ENCODE results near the gene ANKRD27.
A peak's percentile ranks its signal among the peaks of the same experiment; 100 is the strongest.
"Not testable (repeated sequence)": the region's sequence is repeated elsewhere in the genome, so short reads cannot be mapped to it uniquely, and the experiment has no call there.

The ANKRD27 gene

DNA sequence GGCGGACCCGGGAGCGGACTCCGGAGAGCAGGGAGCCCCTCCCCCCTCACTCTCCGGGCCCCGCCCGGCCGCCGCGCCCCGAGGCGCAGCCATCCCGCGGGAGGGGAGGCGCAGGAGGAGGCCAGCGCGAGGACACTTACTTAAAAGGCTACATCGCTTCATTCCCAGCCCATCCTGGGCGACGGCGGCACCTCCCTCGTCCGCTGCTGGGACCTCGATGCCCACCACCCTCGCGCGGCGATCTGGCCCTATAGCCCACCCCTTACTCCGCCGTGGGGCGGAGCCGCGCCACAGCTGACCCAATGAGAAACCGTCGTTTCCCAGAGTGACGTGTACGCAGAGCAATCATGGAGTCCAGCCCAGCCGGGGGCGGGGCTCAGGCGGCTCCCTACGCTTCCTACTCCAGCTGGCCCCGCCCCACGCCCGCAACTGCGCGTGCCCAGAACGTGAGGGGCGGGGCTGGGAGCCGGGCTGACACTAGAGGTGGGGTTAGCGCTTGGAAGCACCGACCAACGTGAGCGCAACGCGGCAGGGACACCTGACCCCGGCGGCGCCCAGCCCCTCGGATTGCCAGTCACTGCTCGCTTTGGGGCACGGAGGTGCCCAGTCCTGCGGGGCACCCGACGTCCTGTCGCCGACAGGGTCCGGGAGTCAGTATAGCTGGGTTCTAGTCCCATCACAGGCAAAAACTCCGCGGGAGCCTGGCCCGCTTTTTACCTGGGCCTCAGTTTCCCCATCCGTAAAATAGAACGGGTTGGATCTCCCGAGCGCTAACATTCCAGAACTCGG, at the start of gene ANKRD27:
TSS of gene ANKRD27 (minus strand) at position 250 of the 789 bp plus-strand sequence. CDS start 16,165 bp downstream, outside the sequence.
- DNase-seq (ENCODE audit: low read depth): peak; percentile 97

- no peak for DNase-seq (ENCODE audit: low read depth)
Observed at GRCh38 chr19:32720936-32721250, 45.9 kb upstream of the ANKRD27 start.

DNA sequence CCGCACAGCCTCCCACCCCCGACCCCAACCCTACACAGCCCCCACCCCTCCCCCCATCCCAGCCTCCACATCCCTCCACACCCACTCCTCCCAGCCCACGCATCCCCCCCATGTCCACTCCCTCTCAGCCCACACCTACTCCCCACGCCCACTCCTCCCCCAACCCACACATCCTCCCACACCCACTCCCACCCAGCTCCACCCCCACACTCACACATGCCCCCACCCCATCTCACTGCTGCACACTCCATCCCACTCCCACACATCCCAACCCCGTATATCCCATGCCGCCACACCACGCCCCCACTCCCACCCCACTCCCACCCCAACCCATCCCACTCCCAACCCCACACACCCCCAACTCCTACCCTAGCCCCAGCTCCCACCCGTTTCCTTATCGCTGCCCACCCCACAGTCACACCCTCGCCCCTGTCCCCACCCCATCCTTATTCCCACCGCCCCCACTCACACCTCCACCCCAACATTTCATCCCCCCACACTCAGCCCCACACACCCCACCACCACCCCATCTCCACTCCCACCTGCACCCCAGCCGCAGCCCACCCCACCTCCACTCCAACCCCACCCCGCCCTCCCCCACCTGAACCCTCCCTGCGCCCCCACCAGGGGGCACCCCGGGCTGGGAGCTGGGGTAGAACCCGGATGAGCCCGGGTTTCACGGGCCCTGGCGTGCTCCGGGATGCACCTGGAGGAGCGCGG, 45.4 kb upstream of the ANKRD27 start:
- DNase-seq (ENCODE audit: low read depth): no peak

- DNase-seq (ENCODE audit: low read depth): no peak
Observed at GRCh38 chr19:32719611-32720059, 44.7 kb upstream of the ANKRD27 start, which contains the start of gene TDRD12. Gene TDRD12 (plus strand): TSS chr19:32719767. CDS start chr19:32720073, 306 bp downstream.

DNA sequence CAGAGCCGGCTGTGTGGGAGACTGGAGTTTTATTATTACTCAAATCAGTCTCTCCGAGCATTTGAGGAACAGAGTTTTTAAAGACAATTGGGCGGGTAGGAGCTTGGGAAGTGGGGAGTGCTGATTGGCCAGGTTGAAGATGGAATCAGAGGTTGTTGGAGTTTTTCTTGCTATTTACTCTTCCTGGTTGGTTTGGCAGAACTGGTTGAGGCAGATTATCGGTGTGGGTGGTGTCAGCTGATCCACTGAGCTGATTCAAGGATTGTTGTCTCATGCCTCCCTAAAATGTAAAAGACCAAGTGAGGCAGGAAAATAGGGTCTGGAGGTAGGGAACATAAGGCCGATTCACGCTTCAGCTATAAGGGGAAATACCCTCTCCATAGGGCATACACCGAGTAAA, 43.3 kb upstream of the ANKRD27 start:
- DNase-seq (ENCODE audit: low read depth): no peak

DNA sequence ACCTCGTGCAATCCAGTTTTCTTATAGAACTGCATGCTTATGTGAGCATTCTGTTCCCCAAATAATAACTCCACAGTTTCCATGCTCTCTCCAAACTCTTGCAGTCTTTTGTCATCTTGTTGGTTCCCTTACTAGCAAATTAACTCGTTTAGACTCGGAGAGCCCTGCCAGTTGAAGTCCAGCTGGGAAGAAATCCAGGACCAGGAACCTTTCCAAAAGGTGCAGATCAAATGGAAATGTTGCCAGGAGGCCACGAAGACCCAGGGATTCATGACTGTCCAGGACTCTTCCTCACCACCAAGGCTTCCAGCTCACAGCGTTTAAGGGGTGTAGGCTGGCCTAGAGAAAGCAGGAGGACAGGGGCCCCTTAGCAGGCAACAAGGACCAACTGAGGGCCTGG, 42.5 kb upstream of the ANKRD27 start:
- DNase-seq (ENCODE audit: low read depth): no peak

- DNase-seq (ENCODE audit: low read depth): not testable (repeated sequence)
Observed at GRCh38 chr19:32716203-32716602, 41.2 kb upstream of the ANKRD27 start.

- DNase-seq (ENCODE audit: low read depth): no peak
Observed at GRCh38 chr19:32711747-32712146, 36.8 kb upstream of the ANKRD27 start.

- no peak for DNase-seq (ENCODE audit: low read depth)
Observed at GRCh38 chr19:32709032-32709431, 34.1 kb upstream of the ANKRD27 start.

GRCh38 chr19:32708457-32708856, 33.5 kb upstream of the ANKRD27 start:
- DNase-seq (ENCODE audit: low read depth): no peak

GRCh38 chr19:32704006-32704405, 29.0 kb upstream of the ANKRD27 start:
- DNase-seq (ENCODE audit: low read depth): not testable (repeated sequence)

DNA sequence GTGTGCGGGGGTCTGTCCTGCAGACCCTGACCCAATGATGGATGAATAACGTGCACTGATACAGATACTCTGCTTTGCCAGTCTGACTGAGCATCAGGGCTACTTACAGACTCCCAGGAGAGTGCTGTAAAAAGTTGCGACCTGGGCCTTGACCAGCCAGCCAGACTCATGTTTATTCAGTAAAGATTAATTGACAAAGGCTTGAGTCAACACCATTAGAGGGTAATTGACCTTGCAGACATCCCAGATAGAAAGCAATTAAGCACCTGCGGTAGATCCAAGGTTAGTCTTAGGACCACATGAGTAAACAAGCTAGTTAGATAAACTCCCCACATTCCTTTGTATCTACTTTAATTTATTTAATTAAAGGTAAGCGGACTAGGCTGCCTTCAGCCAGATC, 27.0 kb upstream of the ANKRD27 start:
- DNase-seq (ENCODE audit: low read depth): no peak

DNA sequence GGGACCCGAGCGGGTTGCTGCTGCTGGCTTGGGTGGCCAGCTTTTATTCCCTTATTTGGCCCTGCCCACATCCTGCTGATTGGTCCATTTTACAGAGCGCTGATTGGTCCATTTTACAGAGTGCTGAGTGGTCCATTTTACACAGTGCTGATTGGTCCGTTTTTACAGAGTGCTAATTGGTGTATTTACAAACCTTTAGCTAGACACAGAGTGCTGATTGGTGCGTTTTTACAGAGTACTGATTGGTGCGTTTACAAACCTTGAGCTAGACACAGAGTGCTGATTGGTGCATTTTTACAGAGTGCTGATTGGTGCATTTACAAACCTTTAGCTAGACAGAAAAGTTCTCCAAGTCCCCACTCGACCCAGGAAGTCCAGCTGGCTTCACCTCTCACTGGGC, 25.1 kb upstream of the ANKRD27 start:
- not testable (repeated sequence) for DNase-seq (ENCODE audit: low read depth)

DNA sequence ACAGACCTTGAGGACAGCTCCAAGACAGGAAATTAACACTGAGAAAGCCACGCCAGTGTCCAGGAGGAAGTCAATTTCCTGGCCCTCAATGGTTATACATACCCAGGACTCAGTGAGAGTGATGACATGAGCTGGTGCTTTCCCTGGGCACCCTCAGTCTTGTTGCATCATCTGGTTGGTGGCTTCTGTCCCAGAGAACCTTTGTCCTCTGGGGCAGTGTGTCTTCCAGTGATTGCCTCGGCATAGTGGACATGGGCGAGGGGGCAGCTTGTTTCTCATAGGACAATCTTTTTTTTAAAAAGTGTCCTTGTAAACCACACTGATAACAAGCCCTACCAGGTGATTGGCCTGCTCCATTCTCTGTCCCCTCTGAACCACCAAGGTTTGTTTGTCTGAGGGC, 21.8 kb upstream of the ANKRD27 start:
- DNase-seq (ENCODE audit: low read depth): not testable (repeated sequence)

- DNase-seq (ENCODE audit: low read depth): not testable (repeated sequence)
Observed at GRCh38 chr19:32695506-32695905, 20.5 kb upstream of the ANKRD27 start.

DNA sequence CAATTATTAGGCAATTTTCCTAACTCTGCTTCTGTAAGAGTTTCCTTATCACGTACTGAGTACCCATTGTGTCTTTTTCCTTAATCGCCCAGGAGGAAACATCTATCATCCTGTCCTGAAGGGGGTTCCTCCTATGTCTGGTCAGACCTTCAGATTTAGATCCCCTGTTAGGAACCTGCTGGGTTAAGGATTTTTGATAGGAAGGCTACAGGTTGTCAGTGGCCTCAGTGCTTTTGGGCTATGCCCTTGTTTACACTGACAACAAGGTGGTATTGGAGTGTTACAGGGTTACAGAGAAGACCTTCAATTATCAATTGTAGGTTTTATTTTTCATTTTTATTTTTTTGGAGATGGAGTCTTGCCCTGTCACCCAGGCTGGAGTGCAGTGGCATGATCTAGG, 19.9 kb upstream of the ANKRD27 start:
- not testable (repeated sequence) for DNase-seq (ENCODE audit: low read depth)

DNA sequence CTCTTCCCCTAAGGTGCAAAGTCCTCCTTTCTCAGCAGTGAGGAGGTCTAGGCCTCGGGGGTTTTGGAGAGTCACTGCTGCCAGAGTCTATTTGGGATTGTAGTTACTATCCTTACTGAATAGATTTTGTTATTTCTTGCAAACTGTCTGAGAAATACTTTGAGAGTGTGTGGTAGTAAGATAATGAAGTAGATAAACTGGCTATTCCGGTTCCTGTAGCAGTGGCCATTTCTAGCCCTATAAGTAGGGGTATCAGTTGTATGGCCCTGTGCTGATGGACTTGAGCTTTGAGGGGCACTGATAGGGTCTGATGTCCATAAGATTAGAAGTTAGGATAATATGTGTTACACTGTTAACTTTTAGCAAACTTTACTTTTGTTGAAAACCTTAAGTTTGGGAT, 19.3 kb upstream of the ANKRD27 start:
- not testable (repeated sequence) for DNase-seq (ENCODE audit: low read depth)

DNA sequence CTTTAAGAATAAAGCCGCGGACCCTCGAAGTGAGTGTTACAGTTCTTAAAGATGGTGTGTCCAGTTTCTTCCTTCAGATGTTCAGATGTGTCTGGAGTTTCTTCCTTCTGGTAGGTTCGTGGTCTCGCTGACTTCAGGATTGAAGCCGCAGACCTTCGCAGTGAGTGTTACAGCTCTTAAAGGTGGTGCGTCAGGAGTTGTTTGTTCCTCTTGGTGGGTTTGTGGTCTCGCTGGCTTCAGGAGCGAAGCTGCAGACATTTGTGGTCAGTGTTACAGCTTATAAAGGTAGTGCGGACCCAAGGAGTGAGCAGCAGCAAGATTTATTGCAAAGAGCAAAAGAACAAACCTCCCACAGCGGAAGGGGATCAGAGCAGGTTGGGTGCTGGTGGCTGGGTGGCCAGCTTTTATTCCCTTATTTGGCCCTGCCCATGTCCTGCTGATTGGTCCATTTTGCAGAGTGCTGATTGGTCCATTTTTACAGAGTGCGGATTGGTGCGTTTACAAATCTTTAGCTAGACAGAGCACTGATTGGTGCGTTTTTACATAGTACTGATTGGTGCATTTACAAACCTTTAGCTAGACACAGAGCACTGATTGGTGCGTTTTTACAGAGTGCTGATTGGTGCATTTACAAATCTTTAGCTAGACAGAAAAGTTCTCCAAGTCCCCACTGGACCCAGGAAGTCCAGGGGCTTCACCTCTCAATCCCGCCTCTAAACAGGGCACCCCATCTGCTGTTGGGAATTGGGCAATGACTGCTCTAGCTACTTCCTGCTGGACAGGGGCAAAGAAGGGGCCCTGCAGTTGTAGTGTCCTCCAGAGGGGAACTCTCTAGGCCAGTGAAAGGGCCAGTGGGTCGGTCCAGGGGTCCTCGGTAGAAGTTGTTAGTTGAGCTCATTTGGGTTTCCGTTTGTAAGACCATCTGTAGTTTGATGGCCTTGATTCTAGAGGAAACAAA, 18.4 kb upstream of the ANKRD27 start:
- DNase-seq (ENCODE audit: low read depth): not testable (repeated sequence)

DNA sequence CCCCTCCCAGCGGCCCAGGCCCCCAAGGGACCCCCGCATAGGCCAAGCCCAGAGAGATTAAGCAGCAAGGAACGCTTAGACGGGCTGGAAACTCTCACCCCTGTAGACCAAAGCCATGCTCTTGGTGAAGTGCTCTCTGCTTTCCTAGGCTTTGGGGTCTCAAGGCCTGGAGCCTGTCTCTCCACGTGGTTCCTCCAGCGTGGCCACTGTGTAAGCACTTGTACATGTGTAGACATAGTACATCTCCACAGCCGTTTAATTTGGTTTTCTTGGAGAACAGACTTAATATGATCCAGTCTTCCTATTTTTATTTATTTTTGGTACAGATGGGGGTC, 17.7 kb upstream of the ANKRD27 start:
- DNase-seq (ENCODE audit: low read depth): no peak

GRCh38 chr19:32691952-32692726, 17.2 kb upstream of the ANKRD27 start:
- no peak for DNase-seq (ENCODE audit: low read depth)

DNA sequence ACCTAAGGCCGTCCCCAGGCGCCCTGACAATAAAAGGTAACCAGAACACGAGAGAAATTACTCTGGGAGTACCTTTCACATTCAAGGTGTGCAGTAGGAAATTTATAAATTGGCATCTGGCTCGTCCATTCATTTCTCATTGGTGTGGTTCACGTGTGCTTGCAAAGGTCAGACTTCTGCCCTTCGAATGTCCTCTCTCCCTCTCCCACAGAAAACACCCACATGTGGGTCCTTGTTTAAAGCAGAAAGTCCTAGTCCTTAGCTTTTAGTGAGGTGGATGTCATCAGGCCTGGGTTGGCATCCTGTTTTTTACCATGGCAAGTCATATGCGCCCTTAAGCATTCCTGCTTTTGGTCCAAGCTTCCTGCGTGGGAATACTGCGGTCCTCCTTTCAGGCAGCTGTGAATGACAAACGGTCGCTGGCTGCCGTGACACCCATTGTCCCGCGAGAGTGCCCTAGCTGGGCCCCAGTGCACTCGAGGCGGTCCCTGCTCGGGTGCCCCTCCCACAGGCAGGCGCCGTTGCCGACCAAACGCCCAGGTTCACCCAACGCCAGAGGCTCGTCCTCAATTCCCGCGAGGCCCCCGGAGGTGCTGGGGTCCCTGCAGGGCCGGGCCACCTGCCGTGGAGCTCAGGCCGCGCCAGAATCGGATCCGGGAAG, 16.4 kb upstream of the ANKRD27 start, which contains the start of gene NUDT19:
TSS of gene NUDT19 (plus strand) at position 531 of the 661 bp plus-strand sequence. CDS start 140 bp downstream, outside the sequence.
- DNase-seq (ENCODE audit: low read depth): peak; percentile 58
